Coronary artery (tissue), 2 donors: ENCODE results near the gene CSGALNACT2.

Experiments
- DNase-seq: peaks from one replicate; pipeline ENCODE4 v3.0.0-alpha.2; 2017; ENCODE audit warnings: low spot score
- H3K27ac ChIP-seq, 2 donors: fragments of 200-600 bp; sonication (generic); one replicate each; pipeline ENCODE4 v1.5.1; 2016 to 2019
- H3K4me3 ChIP-seq: fragments of 200-600 bp; sonication (generic); 2 replicates; pipeline ENCODE4 v1.5.1; 2016; ENCODE audit warnings: mild to moderate bottlenecking, moderate library complexity
- CTCF ChIP-seq: fragments of 200-600 bp; sonication (generic); IDR thresholded peaks from one replicate; pipeline ENCODE4 v1.5.1; 2019; ENCODE audit warnings: antibody characterized with exemption

Gene CSGALNACT2

GRCh38 chr10:43106256-43107091 is 31.8 kb upstream of the CSGALNACT2 start:
- no peak for DNase-seq
- no peak for TF ChIP-seq CTCF
- Histone ChIP-seq H3K4me3 (no peak overlapping the region), H3K27ac (no peak overlapping the region)

GRCh38 chr10:43108951-43109350 is 29.3 kb upstream of the CSGALNACT2 start:
- no peak for DNase-seq
- Histone ChIP-seq H3K27ac (no peak overlapping the region), H3K4me3 (no peak overlapping the region)
- TF ChIP-seq CTCF = no peak

DNA sequence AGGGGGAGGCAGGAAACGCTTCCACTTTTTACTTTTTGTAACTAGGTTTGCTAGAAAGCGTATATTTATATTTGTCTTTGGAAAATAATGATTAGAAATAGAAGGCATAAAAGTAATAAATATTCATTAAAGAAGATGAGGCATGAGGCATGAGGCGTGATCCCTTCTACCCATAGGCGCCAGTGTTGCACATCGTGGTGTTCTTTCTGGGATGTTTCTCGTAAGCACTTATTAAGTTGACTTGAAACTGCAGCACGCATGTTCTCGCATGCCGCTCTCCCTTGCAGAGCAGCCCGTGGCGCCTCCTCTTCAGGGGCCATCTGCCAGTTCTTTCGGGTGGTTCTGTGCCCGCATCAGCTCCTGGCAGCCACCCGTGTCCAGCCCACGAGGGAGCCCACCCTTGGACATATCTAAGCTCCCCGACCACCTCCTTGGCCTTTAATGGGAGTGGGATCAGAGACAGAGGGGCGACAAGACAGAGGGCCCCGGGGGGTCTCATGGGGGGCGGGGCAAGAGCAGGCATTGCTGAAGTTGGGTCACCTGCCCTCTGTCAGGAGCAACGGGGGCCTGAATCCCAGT is 28.5 kb upstream of the CSGALNACT2 start:
- H3K4me3 ChIP-seq = no peak overlapping the region
- TF ChIP-seq CTCF = no peak
- H3K27ac ChIP-seq = no peak overlapping the region
- DNase-seq = no peak

GRCh38 chr10:43110338-43111071 is 27.7 kb upstream of the CSGALNACT2 start:
- no peak for TF ChIP-seq CTCF

GRCh38 chr10:43111101-43111500 is 27.1 kb upstream of the CSGALNACT2 start:
- H3K27ac ChIP-seq = no peak overlapping the region
- no peak for DNase-seq
- no peak overlapping the region for H3K4me3 ChIP-seq
- TF ChIP-seq CTCF = no peak

More at GRCh38 chr10:43110338-43111071, 27.7 kb upstream of the CSGALNACT2 start:
- H3K4me3 ChIP-seq = no peak overlapping the region
- no peak for DNase-seq
- no peak overlapping the region for H3K27ac ChIP-seq

DNA sequence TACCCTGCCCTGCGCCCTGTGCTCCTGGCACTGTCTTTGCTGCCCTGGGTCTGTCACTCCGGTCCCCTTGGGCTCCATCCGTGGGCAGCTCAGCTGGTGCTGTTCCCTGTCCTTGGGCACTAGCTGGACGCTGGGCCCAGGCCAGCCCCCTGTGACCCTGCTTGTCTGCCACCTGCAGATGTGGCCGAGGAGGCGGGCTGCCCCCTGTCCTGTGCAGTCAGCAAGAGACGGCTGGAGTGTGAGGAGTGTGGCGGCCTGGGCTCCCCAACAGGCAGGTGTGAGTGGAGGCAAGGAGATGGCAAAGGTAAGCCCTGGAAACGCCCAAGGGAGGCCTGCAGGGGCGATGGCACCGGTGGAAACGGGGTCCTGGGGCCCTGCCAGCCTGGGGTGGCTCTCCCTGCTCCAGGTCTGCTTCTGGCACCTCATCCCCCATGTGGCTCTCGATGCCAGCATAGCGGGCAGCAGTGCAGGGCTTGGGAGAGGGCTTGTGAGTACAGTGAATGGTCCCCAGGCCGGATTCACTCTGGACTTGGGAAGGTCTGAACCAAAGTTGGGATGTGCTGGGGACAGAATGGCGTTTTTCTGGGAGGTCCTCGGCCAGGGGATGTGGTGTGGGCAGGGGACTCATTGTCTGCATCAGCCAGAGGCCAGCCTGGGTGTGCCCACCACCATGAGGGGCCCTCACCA is 26.2 kb upstream of the CSGALNACT2 start:
- no peak for TF ChIP-seq CTCF
- no peak for DNase-seq
- Histone ChIP-seq H3K4me3 (no peak overlapping the region), H3K27ac (no peak overlapping the region)
